Heart left ventricle (tissue), 13 donors: ENCODE data around the gene TMEM167A.

Source experiments
- CTCF ChIP-seq, 12 donors: fragments of 200-600 bp; sonication (generic) in 4 of 12; IDR thresholded peaks; one replicate each; pipeline versions ENCODE4 v1.5.0 to v1.8.0; 2018 to 2022; ENCODE audit warnings: antibody characterized with exemption in 12 of 12, mild to moderate bottlenecking in 5 of 12
- POLR2A ChIP-seq, 2 donors: fragments of 450-650 bp; IDR thresholded peaks; one replicate each; pipeline ENCODE4 v1.6.1; 2017; ENCODE audit warnings: antibody characterized with exemption in 2 of 2, mild to moderate bottlenecking in 2 of 2, moderate library complexity in 2 of 2
- donor health status: ischemic (EF 13 %, LVEDD 7.1; RV severe dilation, severe dysfunction).
- donor health status: DM: no; HTN: yes; CAD: no.
- donor health status: DM: no; HTN: no; CAD: no.
- donor health status: ischemic (EF 25% LVEDD 6.9; RV normal size, moderate dysfunction).
- donor health status: ischemic (EF 25% LVEDD 5.7; RV mildly dilated, moderate dysfunction).
- donor health status: ischemic (EF 35%, LVEDD 5.7; RV mildly dilated, moderate dysfunction).
- donor health status: nonischemic (EF 11% LVEDD 7.7; RV severe dilation, severe dysfunction).
- donor health status: DM: yes; HTN: yes; CAD: no.
- donor health status: PGD.
- donor health status: ischemic (EF 29% LVEDD 5.4; RV normal size, mild dysfunction).
- donor health status: nonischemic (EF 23%, LVEDD 6.1; RV moderate dilation, normal function).

DNA sequence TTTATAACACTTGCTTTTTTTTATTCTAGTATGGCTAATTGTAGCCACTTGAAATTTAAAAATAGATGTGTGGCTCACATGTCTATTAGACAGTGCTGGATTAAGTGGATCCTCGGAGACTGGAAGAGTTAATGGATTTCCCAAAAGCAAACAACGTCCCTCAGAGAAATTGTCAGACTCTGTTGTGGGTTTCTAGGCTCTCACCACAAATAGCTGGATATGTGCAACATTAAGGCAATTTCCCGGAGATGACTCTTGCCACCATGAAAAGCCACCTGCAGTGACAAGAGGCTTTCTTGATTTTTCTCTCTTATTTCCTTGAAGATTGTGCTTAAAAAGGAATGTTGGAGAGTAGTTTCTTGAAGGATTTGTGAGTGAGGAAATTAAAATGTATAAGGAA lies 43.2 kb downstream of the TMEM167A start:
- TF ChIP-seq POLR2A (IDR thresholded peaks at IDR 0.05) (no peak), CTCF (IDR thresholded peaks at IDR 0.05) (no peak)
